Esophagus squamous epithelium (tissue), 5 donors: ENCODE results near the gene ADGRL1. TPM values are rescaled to one million over a fixed set of nuclear protein-coding genes. Genes with fewer than 3 reads are reported as not detected.
"Not testable (repeated sequence)": the region's sequence is repeated elsewhere in the genome, so short reads cannot be mapped to it uniquely, and the experiment has no call there.

Source experiments
- DNase-seq: peaks from one replicate; lab custom pipeline; 2025; lab: John Stamatoyannopoulos, UW
- H3K27ac ChIP-seq, 4 donors: fragments of 200-600 bp; sonication (generic); one replicate each; pipeline ENCODE4 v1.5.1; 2016 to 2019; ENCODE audit warnings: mild to moderate bottlenecking in 1 of 4
- H3K27me3 ChIP-seq, 4 donors: fragments of 200-600 bp; sonication (generic); 1 replicate in 3 of 4; 2 replicates in 1 of 4; pipeline versions ENCODE4 v1.5.1 to v1.6.0; 2017 to 2021; ENCODE audit warnings: antibody characterized with exemption in 1 of 4
- H3K36me3 ChIP-seq, 3 donors: fragments of 200-600 bp; sonication (generic); one replicate each; pipeline ENCODE4 v1.5.1; 2016 to 2019
- H3K4me1 ChIP-seq, 3 donors: fragments of 200-600 bp; sonication (generic); one replicate each; pipeline ENCODE4 v1.5.1; 2017 to 2019
- H3K4me3 ChIP-seq, 4 donors: fragments of 200-600 bp; sonication (generic); 1 replicate in 3 of 4; 2 replicates in 1 of 4; pipeline ENCODE4 v1.5.1; 2016 to 2019; ENCODE audit warnings: mild to moderate bottlenecking in 2 of 4, moderate library complexity in 1 of 4
- H3K9me3 ChIP-seq, 3 donors: fragments of 200-600 bp; sonication (generic); one replicate each; pipeline ENCODE4 v1.5.1; 2016 to 2019
- CTCF ChIP-seq, 6 experiments: fragments of 450-650 bp in 4 of 6; fragments of 200-600 bp in 2 of 6; sonication (generic) in 2 of 6; IDR thresholded peaks; one replicate each; pipeline ENCODE4 v1.5.1; 2016 to 2019; ENCODE audit warnings: antibody characterized with exemption in 6 of 6, mild to moderate bottlenecking in 4 of 6, moderate library complexity in 4 of 6
- POLR2A ChIP-seq, 4 donors: fragments of 450-650 bp; IDR thresholded peaks; one replicate each; pipeline ENCODE4 v1.6.1; 2017; ENCODE audit warnings: antibody characterized with exemption in 4 of 4, mild to moderate bottlenecking in 4 of 4, moderate library complexity in 3 of 4
- WGBS, 2 donors: methylation state at CpG; one replicate each; pipeline ENCODE4 v1.1.5; 2018; 5-methylcytosine and 5-hydroxymethylcytosine counted together
- intact Hi-C: fragments of 100-400 bp; cut with DNase I; formaldehyde crosslinking; loops from one replicate; pipeline ENCODE4 v1.15.0; 2022
- total RNA-seq, 4 donors: library from RNA; depleted of rRNA; stranded (reverse); fragments of >200 nt; gene quantifications; one replicate each; pipeline ENCODE4 v1.1.0, GENCODE V29; 2016
- donor health status: DM: yes; HTN: yes; CAD: no.

ADGRL1 gene
- total RNA-seq, 4 donors from 2014 or later, result 6.2 to 21.5 (median 10.7) TPM

- TF ChIP-seq CTCF (IDR thresholded peaks at IDR 0.05), result no peak
- TF ChIP-seq POLR2A (IDR thresholded peaks at IDR 0.05), result no peak
- intact Hi-C loops, result no loop called here
- H3K9me3 ChIP-seq, result no peaks in the 10 kb centered on the region
- no peak for DNase-seq
- no peak overlapping the region for H3K27ac ChIP-seq
- 88% methylated on average over 14 to 16 of the region's 16 CpGs for WGBS, 2 donors
- H3K27me3 ChIP-seq, result no peaks in the 10 kb centered on the region
- peaks cover 0 to 25% (median 0%) of the 10 kb centered on the region in 3 donors for H3K4me1 ChIP-seq
- H3K36me3 ChIP-seq, result no peaks in the 10 kb centered on the region
- no peak overlapping the region for H3K4me3 ChIP-seq
Observed at GRCh38 chr19:14222886-14223285, 16.9 kb upstream of the ADGRL1 start.

GRCh38 chr19:14221345-14221744 lies 15.4 kb upstream of the ADGRL1 start:
- H3K36me3 ChIP-seq, H3K9me3 ChIP-seq, DNase-seq, intact Hi-C loops, H3K27me3 ChIP-seq, H3K4me3 ChIP-seq: not testable (repeated sequence)
- WGBS, 2 donors, result 5 to 15% methylated on average over 6 to 7 of the region's 19 CpGs
- peak in 5 of 6 experiments; percentile 16 to 60 (median 41) for TF ChIP-seq CTCF (IDR thresholded peaks at IDR 0.05)
- Histone ChIP-seq H3K4me1 (peaks cover 0 to 40% (median 4%) of the 10 kb centered on the region in 3 donors), H3K27ac (peak overlapping the region in 2 of 4 donors; percentile 44 to 62)

GRCh38 chr19:14218620-14219330 lies 12.8 kb upstream of the ADGRL1 start:
- intact Hi-C loops, result no loop called here
- Histone ChIP-seq H3K4me1 (peaks cover 0 to 40% (median 4%) of the 10 kb centered on the region in 3 donors), H3K9me3 (no peaks in the 10 kb centered on the region), H3K4me3 (no peak overlapping the region), H3K36me3 (no peaks in the 10 kb centered on the region), H3K27ac (peak overlapping the region in 3 of 4 donors; percentile 25 to 62 (median 62)), H3K27me3 (no peaks in the 10 kb centered on the region)
- no peak for TF ChIP-seq CTCF (IDR thresholded peaks at IDR 0.05)
- TF ChIP-seq POLR2A (IDR thresholded peaks at IDR 0.05), result no peak
- DNase-seq, result no peak
- 78 to 79% methylated on average over 12 of the region's 12 CpGs for WGBS, 2 donors

- 29 to 32% methylated on average over 2 to 4 of the region's 4 CpGs for WGBS, 2 donors
- H3K27ac ChIP-seq, result peak overlapping the region in 2 of 4 donors; percentile 10 to 39
- H3K27me3 ChIP-seq, DNase-seq, H3K4me3 ChIP-seq, H3K36me3 ChIP-seq, intact Hi-C loops, H3K9me3 ChIP-seq: not testable (repeated sequence)
- H3K4me1 ChIP-seq, result peaks cover 0 to 40% (median 4%) of the 10 kb centered on the region in 3 donors
Observed at GRCh38 chr19:14217886-14218285, 11.9 kb upstream of the ADGRL1 start.

GRCh38 chr19:14214580-14214979 lies 8.6 kb upstream of the ADGRL1 start:
- Histone ChIP-seq H3K4me3 (no peak overlapping the region), H3K4me1 (peaks cover 0 to 22% (median 4%) of the 10 kb centered on the region in 3 donors), H3K9me3 (no peaks in the 10 kb centered on the region), H3K27me3 (peaks cover 0 to 14% (median 0%) of the 10 kb centered on the region in 4 donors), H3K36me3 (no peaks in the 10 kb centered on the region), H3K27ac (no peak overlapping the region)
- 93 to 95% methylated on average over 2 of the region's 2 CpGs for WGBS, 2 donors
- DNase-seq, result no peak
- intact Hi-C loops, result no loop called here
- TF ChIP-seq POLR2A (IDR thresholded peaks at IDR 0.05) (no peak), CTCF (IDR thresholded peaks at IDR 0.05) (no peak)

GRCh38 chr19:14210182-14210581 lies 4.2 kb upstream of the ADGRL1 start:
- WGBS, 2 donors, result 55 to 56% methylated on average over 4 to 9 of the region's 9 CpGs
- H3K4me3 ChIP-seq, H3K36me3 ChIP-seq, intact Hi-C loops, H3K27ac ChIP-seq, H3K9me3 ChIP-seq, DNase-seq: not testable (repeated sequence)
- H3K27me3 ChIP-seq, result peaks cover 0 to 40% (median 0%) of the 10 kb centered on the region in 4 donors
- H3K4me1 ChIP-seq, result peaks cover 0 to 26% (median 9%) of the 10 kb centered on the region in 3 donors

- Histone ChIP-seq H3K4me1 (peaks cover 6 to 33% (median 12%) of the 10 kb centered on the region in 3 donors), H3K4me3 (peak overlapping the region in 2 of 4 donors; percentile 18 to 50), H3K27me3 (peaks cover 0 to 46% (median 0%) of the 10 kb centered on the region in 4 donors)
- H3K9me3 ChIP-seq, H3K27ac ChIP-seq, DNase-seq, H3K36me3 ChIP-seq: not testable (repeated sequence)
- intact Hi-C loops, result loop anchor here (10.0 kb wide), 1 partner anchor 135 kb away; no protein-coding TSS in a partner anchor
- 7% methylated on average over 6 of the region's 40 CpGs; no CpG with 5 or more reads in 1 of the 2 donors for WGBS, 2 donors
Observed at GRCh38 chr19:14209401-14209800, 3.4 kb upstream of the ADGRL1 start.

GRCh38 chr19:14208496-14208895 lies 2.5 kb upstream of the ADGRL1 start:
- WGBS, 2 donors, result 62% methylated on average over 6 of the region's 9 CpGs; no CpG with 5 or more reads in 1 of the 2 donors
- H3K9me3 ChIP-seq, DNase-seq, H3K4me3 ChIP-seq, H3K27ac ChIP-seq, H3K36me3 ChIP-seq: not testable (repeated sequence)
- Histone ChIP-seq H3K27me3 (peaks cover 0 to 46% (median 0%) of the 10 kb centered on the region in 4 donors), H3K4me1 (peaks cover 9 to 35% (median 12%) of the 10 kb centered on the region in 3 donors)
- intact Hi-C loops, result loop anchor here (10.0 kb wide), 1 partner anchor 136 kb away; no protein-coding TSS in a partner anchor
